NB4 (cell line): Measurements from ENCODE around the gene STAG1.
"Not testable (repeated sequence)": the region's sequence is repeated elsewhere in the genome, so short reads cannot be mapped to it uniquely, and the experiment has no call there.

Experiments
- CTCF ChIP-seq: IDR thresholded peaks from one replicate; pipeline ENCODE4 v1.5.1; 2012; ENCODE audit warnings: low read depth, low read length
- TF ChIP-seq, protein P1 (sequence below): IDR thresholded peaks from 2 replicates; pipeline ENCODE4 v1.6.1; 2011; ENCODE audit warnings: low read depth, low read length

DNA sequence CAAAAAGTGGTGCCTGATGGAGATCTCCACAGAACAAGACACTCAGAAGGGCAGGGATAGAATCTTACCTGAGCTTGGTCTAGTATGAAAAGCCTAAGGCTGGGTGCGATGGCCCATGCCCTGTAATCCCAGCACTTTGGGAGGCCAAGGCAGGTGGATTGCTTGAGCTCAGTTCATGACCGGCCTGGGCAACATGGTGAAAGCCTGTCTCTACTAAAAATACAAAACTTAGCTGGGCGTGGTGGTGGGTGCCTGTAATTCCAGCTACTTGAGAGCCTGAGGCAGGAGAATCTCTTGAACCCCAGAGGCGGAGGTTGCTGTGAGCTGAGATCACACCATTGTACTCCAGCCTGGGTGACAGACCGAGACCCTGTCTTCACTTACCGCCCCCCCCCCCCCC lies 417.5 kb downstream of the STAG1 start:
- not testable (repeated sequence) for TF ChIP-seq CTCF
- TF ChIP-seq, protein P1, sequence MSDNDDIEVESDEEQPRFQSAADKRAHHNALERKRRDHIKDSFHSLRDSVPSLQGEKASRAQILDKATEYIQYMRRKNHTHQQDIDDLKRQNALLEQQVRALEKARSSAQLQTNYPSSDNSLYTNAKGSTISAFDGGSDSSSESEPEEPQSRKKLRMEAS = not testable (repeated sequence)
